ENCODE measurements around the gene ARSK.

Gene ARSK

GRCh38 chr5:95646569-95647431, 91.9 kb downstream of the ARSK start, which contains the start of gene RFESD:
Gene RFESD, plus strand, starts transcription at chr5:95646777. Its CDS starts 5,495 bp downstream, at chr5:95652272.
- Mint-ChIP-seq H3K27ac (peak within 1 kb of the TSS; percentile 88), H3K4me3 (peak within 1 kb of the TSS; percentile 83), H3K4me1 (peaks cover 47% of the 10 kb centered on the region), H3K36me3 (peaks cover 2% of the 10 kb centered on the region), H3K27me3 (no peaks in the 10 kb centered on the region), H3K9me3 (no peaks in the 10 kb centered on the region)

GRCh38 chr5:95647886-95648860, 93.3 kb downstream of the ARSK start:
- peak overlapping the region; percentile 88 for H3K27ac Mint-ChIP-seq
- peaks cover 47% of the 10 kb centered on the region for H3K4me1 Mint-ChIP-seq

DNA sequence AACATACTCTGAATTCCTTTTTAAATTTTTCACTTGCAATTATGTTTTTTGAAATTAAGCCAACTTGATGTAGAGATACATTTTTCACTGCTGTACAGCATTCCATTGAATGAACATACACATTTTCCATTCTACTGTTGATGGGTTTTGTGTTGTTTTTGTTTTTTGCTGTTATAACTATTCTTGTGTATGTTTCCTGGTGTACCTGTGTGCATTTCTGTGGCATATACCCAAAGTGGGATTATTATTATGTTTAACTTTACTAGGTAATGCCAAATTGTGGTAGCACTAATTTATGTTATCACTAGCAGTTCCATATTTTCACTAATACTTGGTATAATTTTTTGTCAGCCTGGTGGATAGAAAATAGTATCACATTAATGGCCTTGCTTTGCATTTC, 94.4 kb downstream of the ARSK start:
- no peaks in the 10 kb centered on the region for H3K27me3 Mint-ChIP-seq
- H3K4me1 Mint-ChIP-seq: peaks cover 42% of the 10 kb centered on the region
- no peaks in the 10 kb centered on the region for H3K9me3 Mint-ChIP-seq
- peak overlapping the region; percentile 30 for H3K4me3 Mint-ChIP-seq
- H3K36me3 Mint-ChIP-seq: peaks cover 12% of the 10 kb centered on the region
- H3K27ac Mint-ChIP-seq: peak overlapping the region; percentile 81

More at GRCh38 chr5:95647886-95648860, 93.3 kb downstream of the ARSK start:
- H3K36me3 Mint-ChIP-seq: peaks cover 12% of the 10 kb centered on the region
- no peaks in the 10 kb centered on the region for H3K9me3 Mint-ChIP-seq
- peak overlapping the region; percentile 76 for H3K4me3 Mint-ChIP-seq
- no peaks in the 10 kb centered on the region for H3K27me3 Mint-ChIP-seq

DNA sequence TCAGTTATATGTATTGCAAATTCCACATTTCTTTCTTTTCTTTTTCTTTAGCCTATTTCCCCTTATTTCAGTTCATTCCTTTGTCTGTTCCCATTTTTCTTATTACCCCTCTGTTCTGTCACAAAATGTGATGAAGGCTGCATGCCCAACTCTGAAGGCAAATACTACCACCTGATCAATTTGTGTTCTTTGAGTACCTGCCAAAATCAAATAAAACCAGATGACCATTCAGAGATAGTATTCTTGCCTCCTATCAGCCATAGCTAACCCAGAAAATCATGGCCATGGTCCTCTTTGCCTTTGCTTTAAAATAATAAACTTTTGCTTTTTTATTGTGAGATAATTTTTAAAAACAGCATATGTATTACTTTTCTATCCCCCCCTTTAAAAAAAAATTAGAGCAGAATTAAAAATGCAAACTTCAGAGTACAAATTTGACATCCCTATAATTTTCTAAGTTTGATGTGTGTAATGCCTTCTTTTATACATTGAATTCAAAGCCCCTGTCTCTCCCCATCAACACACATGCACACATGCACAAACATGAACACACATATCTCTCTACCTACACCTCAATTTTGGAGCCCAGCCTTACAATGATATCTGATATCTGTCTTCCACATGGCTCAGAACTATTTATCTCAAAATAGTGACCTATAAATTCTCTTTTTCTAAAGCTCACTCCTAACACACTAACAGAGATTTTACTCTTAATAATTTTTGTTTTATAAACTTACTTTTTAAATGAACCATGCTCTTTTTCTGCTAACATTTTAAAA, 95.1 kb downstream of the ARSK start:
- no peaks in the 10 kb centered on the region for H3K9me3 Mint-ChIP-seq
- H3K27me3 Mint-ChIP-seq: no peaks in the 10 kb centered on the region
- peaks cover 36% of the 10 kb centered on the region for H3K4me1 Mint-ChIP-seq
- H3K27ac Mint-ChIP-seq: peak overlapping the region; percentile 81
- peak overlapping the region; percentile 30 for H3K4me3 Mint-ChIP-seq
- peaks cover 14% of the 10 kb centered on the region for H3K36me3 Mint-ChIP-seq

DNA sequence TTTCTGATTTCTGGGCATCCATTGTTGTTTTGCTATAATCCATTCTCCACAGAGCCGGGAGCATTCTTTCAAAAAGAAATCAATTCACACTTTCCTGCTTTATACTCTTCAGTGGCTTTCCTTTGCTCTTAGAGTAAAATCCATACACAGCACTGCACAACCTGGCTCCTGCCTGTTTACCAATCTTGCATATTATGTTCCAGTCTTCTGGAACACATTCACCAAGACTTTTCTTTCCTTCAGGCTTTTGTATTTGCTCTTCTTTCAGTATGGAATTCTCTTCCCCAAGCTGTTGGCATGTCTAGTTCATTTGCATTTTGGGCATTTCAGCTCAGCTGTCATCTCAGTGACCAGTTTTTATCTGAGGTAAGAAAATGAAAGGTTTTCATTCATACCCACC, 97.9 kb downstream of the ARSK start:
- no peak overlapping the region for H3K27ac Mint-ChIP-seq
- peaks cover 17% of the 10 kb centered on the region for H3K36me3 Mint-ChIP-seq
- H3K27me3 Mint-ChIP-seq: no peaks in the 10 kb centered on the region
- no peaks in the 10 kb centered on the region for H3K9me3 Mint-ChIP-seq
- peaks cover 23% of the 10 kb centered on the region for H3K4me1 Mint-ChIP-seq
- H3K4me3 Mint-ChIP-seq: no peak overlapping the region

- H3K36me3 Mint-ChIP-seq: peaks cover 19% of the 10 kb centered on the region
- H3K27me3 Mint-ChIP-seq: no peaks in the 10 kb centered on the region
- H3K4me1 Mint-ChIP-seq: peaks cover 12% of the 10 kb centered on the region
- no peaks in the 10 kb centered on the region for H3K9me3 Mint-ChIP-seq
- H3K4me3 Mint-ChIP-seq: no peak overlapping the region
- H3K27ac Mint-ChIP-seq: no peak overlapping the region
Observed at GRCh38 chr5:95654196-95654595, 99.3 kb downstream of the ARSK start.
